ENCODE data around the gene RAB11FIP4. TPM values are rescaled to one million over a fixed set of nuclear protein-coding genes. Genes with fewer than 3 reads are reported as not detected.

RAB11FIP4 gene
- total RNA-seq, 1 donor from 2014 or later = 21.2 TPM

GRCh38 chr17:31443386-31443785 lies 51.9 kb downstream of the RAB11FIP4 start:
- TF ChIP-seq CTCF (IDR thresholded peaks at IDR 0.05; ENCODE audit: unreplicated experiment) = no peak
- Mint-ChIP-seq H3K4me1 (no peaks in the 10 kb centered on the region), H3K4me3 (no peak overlapping the region), H3K36me3 (no peaks in the 10 kb centered on the region), H3K27me3 (ENCODE audit: low read depth) (peaks cover 7% of the 10 kb centered on the region), H3K9me3 (no peaks in the 10 kb centered on the region), H3K27ac (no peak overlapping the region)
- DNase-seq (ENCODE audit: low spot score in 2 of 2, unreplicated experiment in 2 of 2) = no peak

GRCh38 chr17:31444026-31444425 lies 52.6 kb downstream of the RAB11FIP4 start:
- H3K9me3 Mint-ChIP-seq = no peaks in the 10 kb centered on the region
- H3K27ac Mint-ChIP-seq = no peak overlapping the region
- no peak overlapping the region for H3K4me3 Mint-ChIP-seq
- DNase-seq (ENCODE audit: low spot score in 2 of 2, unreplicated experiment in 2 of 2) = no peak
- H3K36me3 Mint-ChIP-seq = no peaks in the 10 kb centered on the region
- H3K4me1 Mint-ChIP-seq = no peaks in the 10 kb centered on the region
- H3K27me3 Mint-ChIP-seq (ENCODE audit: low read depth) = peaks cover 3% of the 10 kb centered on the region
- TF ChIP-seq CTCF (IDR thresholded peaks at IDR 0.05; ENCODE audit: unreplicated experiment) = no peak

GRCh38 chr17:31446195-31446967 lies 54.9 kb downstream of the RAB11FIP4 start:
- Mint-ChIP-seq H3K4me3 (no peak overlapping the region), H3K27ac (no peak overlapping the region), H3K9me3 (no peaks in the 10 kb centered on the region), H3K27me3 (ENCODE audit: low read depth) (no peaks in the 10 kb centered on the region), H3K4me1 (no peaks in the 10 kb centered on the region), H3K36me3 (no peaks in the 10 kb centered on the region)
- TF ChIP-seq CTCF (IDR thresholded peaks at IDR 0.05; ENCODE audit: unreplicated experiment) = no peak
- DNase-seq (ENCODE audit: low spot score in 2 of 2, unreplicated experiment in 2 of 2) = no peak

- no peaks in the 10 kb centered on the region for H3K4me1 Mint-ChIP-seq
- H3K27me3 Mint-ChIP-seq (ENCODE audit: low read depth) = no peaks in the 10 kb centered on the region
- H3K27ac Mint-ChIP-seq = no peak overlapping the region
- H3K9me3 Mint-ChIP-seq = no peaks in the 10 kb centered on the region
- no peak for DNase-seq (ENCODE audit: low spot score in 2 of 2, unreplicated experiment in 2 of 2)
- no peak for TF ChIP-seq CTCF (IDR thresholded peaks at IDR 0.05; ENCODE audit: unreplicated experiment)
- no peaks in the 10 kb centered on the region for H3K36me3 Mint-ChIP-seq
- no peak overlapping the region for H3K4me3 Mint-ChIP-seq
These were observed 57.1 kb downstream of the RAB11FIP4 start for GRCh38 chr17:31448467-31449077.

- no peak for TF ChIP-seq CTCF (IDR thresholded peaks at IDR 0.05; ENCODE audit: unreplicated experiment)
- no peaks in the 10 kb centered on the region for H3K27me3 Mint-ChIP-seq (ENCODE audit: low read depth)
- DNase-seq (ENCODE audit: low spot score in 2 of 2, unreplicated experiment in 2 of 2) = no peak
- no peak overlapping the region for H3K27ac Mint-ChIP-seq
- H3K4me3 Mint-ChIP-seq = no peak overlapping the region
- no peaks in the 10 kb centered on the region for H3K9me3 Mint-ChIP-seq
- no peaks in the 10 kb centered on the region for H3K36me3 Mint-ChIP-seq
- H3K4me1 Mint-ChIP-seq = no peaks in the 10 kb centered on the region
These were observed 57.6 kb downstream of the RAB11FIP4 start for GRCh38 chr17:31449111-31449510.
